A549 (cell line): Measurements from ENCODE around the gene SEMA4B. TPM values are rescaled to one million over a fixed set of nuclear protein-coding genes. Genes with fewer than 3 reads are reported as not detected.
A peak's percentile ranks its signal among the peaks of the same experiment; 100 is the strongest.

Experiments
- ATAC-seq, 2 experiments: fragments of 200-7000 bp in 1 of 2; fragments of >200 bp in 1 of 2; cut with Nextera tagmentation in 1 of 2; cut with Tn5 transposase in 1 of 2; 3 replicates each; pipeline versions ENCODE4 v1.8.0 to v1.9.1; 2018 to 2020; ENCODE audit warnings: mild to moderate bottlenecking in 1 of 2, moderate library complexity in 1 of 2
- CTCF ChIA-PET: fragments of 300-600 bp; sonication (Branson Sonifier 250); formaldehyde crosslinking; extraction: SDS; loops from one replicate; lab custom pipeline; 2021; ENCODE audit warnings: antibody characterized with exemption, inconsistent platforms; lab: Yijun Ruan, JAX
- POLR2A ChIA-PET: fragments of 350-600 bp; formaldehyde crosslinking; extraction: SDS; loops from one replicate; lab custom pipeline; 2021; ENCODE audit warnings: antibody characterized with exemption, inconsistent platforms; lab: Yijun Ruan, JAX
- DNase-seq, 2 experiments: peaks; one replicate each; pipeline versions ENCODE4 v3.0.0 to v3.0.0-alpha.2; 2011 to 2016; ENCODE audit warnings: low read depth in 1 of 2, low spot score in 1 of 2
- FAIRE-seq: peaks from 2 replicates; lab custom pipeline; 2011; peaks lifted over from hg19 to GRCh38; lab: Jason Lieb, UNC
- H3K27ac ChIP-seq, 2 experiments: fragments of >200 bp; sonication (Bioruptor Twin); formaldehyde crosslinking; 3 replicates each; pipeline ENCODE4 v1.5.1; 2016 to 2017
- H3K4me1 ChIP-seq: fragments of >200 bp; sonication (Bioruptor Twin); formaldehyde crosslinking; 3 replicates; pipeline ENCODE4 v1.6.1; 2016
- H3K4me2 ChIP-seq: fragments of >200 bp; sonication (Bioruptor Twin); formaldehyde crosslinking; 3 replicates; pipeline ENCODE4 v1.6.1; 2016
- H3K4me3 ChIP-seq: fragments of >200 bp; sonication (Bioruptor Twin); formaldehyde crosslinking; 3 replicates; pipeline ENCODE4 v1.5.1; 2016
- H3K9me3 ChIP-seq: fragments of >200 bp; sonication (Bioruptor Twin); formaldehyde crosslinking; 3 replicates; pipeline ENCODE4 v1.6.1; 2016
- BHLHE40 ChIP-seq: IDR thresholded peaks from 2 replicates; pipeline ENCODE4 v1.6.1; 2012; ENCODE audit warnings: low read depth, low read length, inconsistent platforms
- CEBPB ChIP-seq, 2 experiments: fragments of >200 bp in 1 of 2; sonication (Bioruptor Twin) in 1 of 2; formaldehyde crosslinking in 1 of 2; IDR thresholded peaks; 2 replicates each; pipeline ENCODE4 v1.6.1; 2012 to 2016
- EP300 ChIP-seq, 2 experiments: fragments of >200 bp; sonication (Bioruptor Twin); formaldehyde crosslinking; IDR thresholded peaks; 2 replicates in 1 of 2; 3 replicates in 1 of 2; pipeline ENCODE4 v1.6.1; 2016 to 2017
- FOSB ChIP-seq: fragments of 250-450 bp; sonication (Bioruptor Pico); IDR thresholded peaks from 2 replicates; pipeline ENCODE4 v1.5.0; 2020; ENCODE audit warnings: mild to moderate bottlenecking, moderate library complexity
- GATA3 ChIP-seq: IDR thresholded peaks from 2 replicates; pipeline ENCODE4 v1.6.1; 2012; ENCODE audit warnings: borderline replicate concordance
- HDAC2 ChIP-seq: fragments of 200-600 bp; sonication (generic); IDR thresholded peaks from 2 replicates; pipeline ENCODE4 v1.6.1; 2016
- HOXB13 ChIP-seq: fragments of 250-450 bp; sonication (Bioruptor Pico); IDR thresholded peaks from 2 replicates; pipeline ENCODE4 v1.5.0; 2020; ENCODE audit warnings: low read depth, mild to moderate bottlenecking, moderate library complexity
- KDM5A ChIP-seq: fragments of 200-600 bp; sonication (generic); IDR thresholded peaks from 2 replicates; pipeline ENCODE4 v1.6.1; 2016; ENCODE audit warnings: antibody characterized with exemption, mild to moderate bottlenecking
- MAZ ChIP-seq: fragments of 150-350 bp; IDR thresholded peaks from 2 replicates; pipeline ENCODE4 v1.6.1; 2014; ENCODE audit warnings: antibody characterized with exemption, low read depth, low read length, borderline replicate concordance
- MYC ChIP-seq: IDR thresholded peaks from 2 replicates; pipeline ENCODE4 v1.6.1; 2012; ENCODE audit warnings: mild to moderate bottlenecking, inconsistent platforms, low read length, improper control_type of control experiment, borderline replicate concordance
- NFE2L2 ChIP-seq: fragments of 150-350 bp; conservative IDR thresholded peaks from 2 replicates; pipeline ENCODE4 v1.6.1; 2014; ENCODE audit warnings: low read length
- NPAS2 ChIP-seq: fragments of 250-450 bp; sonication (Bioruptor Pico); IDR thresholded peaks from 2 replicates; pipeline ENCODE4 v1.8.0; 2022; ENCODE audit warnings: mild to moderate bottlenecking, moderate library complexity, borderline replicate concordance
- NR3C1 ChIP-seq: fragments of >200 bp; sonication (Bioruptor Twin); formaldehyde crosslinking; IDR thresholded peaks from 3 replicates; pipeline ENCODE4 v1.6.1; 2017
- PHF8 ChIP-seq: fragments of 200-600 bp; sonication (generic); IDR thresholded peaks from 2 replicates; pipeline ENCODE4 v1.6.1; 2016; ENCODE audit warnings: low read depth, mild to moderate bottlenecking, antibody characterized with exemption, moderate library complexity, borderline replicate concordance
- POLR2A ChIP-seq: IDR thresholded peaks from 2 replicates; pipeline ENCODE4 v1.6.1; 2012; ENCODE audit warnings: mild to moderate bottlenecking, low read length
- POLR2AphosphoS2 ChIP-seq: conservative IDR thresholded peaks from 2 replicates; pipeline ENCODE4 v1.6.1; 2012; ENCODE audit warnings: low read length, improper control_type of control experiment, inconsistent platforms
- RAD21 ChIP-seq, 2 experiments: fragments of >200 bp in 1 of 2; sonication (Bioruptor Twin) in 1 of 2; formaldehyde crosslinking in 1 of 2; IDR thresholded peaks in 1 of 2; conservative IDR thresholded peaks in 1 of 2; 2 replicates in 1 of 2; 3 replicates in 1 of 2; pipeline ENCODE4 v1.6.1; 2012 to 2018; ENCODE audit warnings: inconsistent platforms in 1 of 2
- RCOR1 ChIP-seq: fragments of 150-350 bp; IDR thresholded peaks from 2 replicates; pipeline ENCODE4 v1.6.1; 2014; ENCODE audit warnings: antibody characterized with exemption, low read length, low read depth
- RFX5 ChIP-seq: fragments of 450-650 bp; IDR thresholded peaks from 2 replicates; pipeline ENCODE4 v1.7.1; 2014; ENCODE audit warnings: antibody characterized with exemption, mild to moderate bottlenecking, moderate library complexity
- SMC3 ChIP-seq: fragments of >200 bp; sonication (Bioruptor Twin); formaldehyde crosslinking; IDR thresholded peaks from 3 replicates; pipeline ENCODE4 v1.6.1; 2018; ENCODE audit warnings: inconsistent platforms
- TFCP2L1 ChIP-seq: fragments of 250-450 bp; sonication (Bioruptor Pico); IDR thresholded peaks from 2 replicates; pipeline ENCODE4 v1.5.0; 2021; ENCODE audit warnings: mild to moderate bottlenecking
- ZFP36 ChIP-seq: fragments of 450-650 bp; IDR thresholded peaks from 2 replicates; pipeline ENCODE4 v1.6.1; 2014; ENCODE audit warnings: borderline replicate concordance; ENCODE audit not compliant: partially characterized antibody
- ZNF302 ChIP-seq: fragments of 250-450 bp; sonication (Bioruptor Pico); IDR thresholded peaks from 2 replicates; pipeline ENCODE4 v1.9.0; 2021; ENCODE audit warnings: inconsistent platforms, mild to moderate bottlenecking, moderate library complexity
- WGBS: methylation state at CpG from one replicate; pipeline ENCODE4 v1.1.6; 2017; ENCODE audit errors: missing lambda C conversion rate; 5-methylcytosine and 5-hydroxymethylcytosine counted together
- polyA plus RNA-seq, 4 experiments: library from polyadenylated mRNA; depleted of rRNA in 3 of 4; stranded (reverse); fragments of >200 nt; fragmentation: RNase III in 1 of 4; extraction: RNeasy Plus Mini Kit Qiagen cat#74134 plus additional on column Dnase treatment in 1 of 4; gene quantifications; 2 replicates in 3 of 4; 3 replicates in 1 of 4; pipeline ENCODE4 v1.2.3, GENCODE V29; 2011 to 2017
- TF ChIP-seq, protein P1 (sequence below): fragments of 250-450 bp; sonication (Bioruptor Pico); IDR thresholded peaks from 2 replicates; pipeline ENCODE4 v1.5.0; 2021; ENCODE audit warnings: mild to moderate bottlenecking, moderate library complexity, borderline replicate concordance
- TF ChIP-seq, protein P2 (sequence below): IDR thresholded peaks from 2 replicates; pipeline ENCODE4 v1.6.1; 2012; ENCODE audit warnings: low read depth, borderline replicate concordance
- TF ChIP-seq, protein P3 (sequence below): IDR thresholded peaks from 2 replicates; pipeline ENCODE4 v1.6.1; 2012
- TF ChIP-seq, protein P4 (sequence below): IDR thresholded peaks from 2 replicates; pipeline ENCODE4 v1.6.1; 2012
- TF ChIP-seq, protein P5 (sequence below): fragments of 200-600 bp; sonication (generic); IDR thresholded peaks from 2 replicates; pipeline ENCODE4 v1.6.1; 2016; ENCODE audit warnings: antibody characterized with exemption, mild to moderate bottlenecking, moderate library complexity

The SEMA4B gene
- polyA plus RNA-seq, 2 of the 4 experiments (the other 2 are of a cell fraction) = 45.3 to 47.1 TPM

DNA sequence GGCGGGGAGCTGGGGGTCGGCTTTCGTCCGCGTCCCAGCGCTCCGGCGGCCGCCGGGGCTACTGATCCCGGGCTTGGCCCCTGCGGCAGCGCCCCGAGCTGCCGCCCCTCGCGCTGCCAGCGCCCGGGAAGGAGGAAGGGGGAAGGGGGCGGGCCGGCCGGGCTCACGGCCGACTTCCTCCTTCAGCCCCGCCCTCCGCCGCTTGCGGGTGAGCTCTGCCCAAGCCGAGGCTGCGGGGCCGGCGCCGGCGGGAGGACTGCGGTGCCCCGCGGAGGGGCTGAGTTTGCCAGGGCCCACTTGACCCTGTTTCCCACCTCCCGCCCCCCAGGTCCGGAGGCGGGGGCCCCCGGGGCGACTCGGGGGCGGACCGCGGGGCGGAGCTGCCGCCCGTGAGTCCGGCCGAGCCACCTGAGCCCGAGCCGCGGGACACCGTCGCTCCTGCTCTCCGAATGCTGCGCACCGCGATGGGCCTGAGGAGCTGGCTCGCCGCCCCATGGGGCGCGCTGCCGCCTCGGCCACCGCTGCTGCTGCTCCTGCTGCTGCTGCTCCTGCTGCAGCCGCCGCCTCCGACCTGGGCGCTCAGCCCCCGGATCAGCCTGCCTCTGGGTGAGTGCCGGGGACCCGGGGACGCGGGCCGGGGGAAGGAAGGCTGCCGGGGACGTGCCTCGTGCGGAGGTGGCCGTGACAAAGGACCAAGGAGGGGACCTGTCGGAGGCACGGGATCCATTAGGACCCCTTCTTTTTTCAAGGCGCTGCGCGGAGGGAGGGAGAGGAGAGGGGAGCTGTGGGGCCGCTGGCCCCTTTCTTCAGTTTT, at the start of gene SEMA4B (continued):
- TF ChIP-seq NFE2L2 (no peak), BHLHE40 (no peak), KDM5A (no peak), POLR2AphosphoS2 (no peak), NPAS2 (no peak), SMC3 (peak; percentile 2; the same call in 2 of the 3 replicates), POLR2A (peak; percentile 73), RCOR1 (no peak), RAD21 (conservative IDR thresholded peaks at IDR 0.05 in 1 of 2, IDR thresholded peaks at IDR 0.05 in 1 of 2) (no peak; a peak in 2 of 5 replicates), PHF8 (peak; percentile 16; the same call in 1 of the 2 replicates)
- TF ChIP-seq, protein P1, sequence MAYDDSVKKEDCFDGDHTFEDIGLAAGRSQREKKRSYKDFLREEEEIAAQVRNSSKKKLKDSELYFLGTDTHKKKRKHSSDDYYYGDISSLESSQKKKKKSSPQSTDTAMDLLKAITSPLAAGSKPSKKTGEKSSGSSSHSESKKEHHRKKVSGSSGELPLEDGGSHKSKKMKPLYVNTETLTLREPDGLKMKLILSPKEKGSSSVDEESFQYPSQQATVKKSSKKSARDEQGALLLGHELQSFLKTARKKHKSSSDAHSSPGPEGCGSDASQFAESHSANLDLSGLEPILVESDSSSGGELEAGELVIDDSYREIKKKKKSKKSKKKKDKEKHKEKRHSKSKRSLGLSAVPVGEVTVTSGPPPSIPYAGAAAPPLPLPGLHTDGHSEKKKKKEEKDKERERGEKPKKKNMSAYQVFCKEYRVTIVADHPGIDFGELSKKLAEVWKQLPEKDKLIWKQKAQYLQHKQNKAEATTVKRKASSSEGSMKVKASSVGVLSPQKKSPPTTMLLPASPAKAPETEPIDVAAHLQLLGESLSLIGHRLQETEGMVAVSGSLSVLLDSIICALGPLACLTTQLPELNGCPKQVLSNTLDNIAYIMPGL (CRISPR knock-in tag) = no peak
- TF ChIP-seq, protein P2, sequence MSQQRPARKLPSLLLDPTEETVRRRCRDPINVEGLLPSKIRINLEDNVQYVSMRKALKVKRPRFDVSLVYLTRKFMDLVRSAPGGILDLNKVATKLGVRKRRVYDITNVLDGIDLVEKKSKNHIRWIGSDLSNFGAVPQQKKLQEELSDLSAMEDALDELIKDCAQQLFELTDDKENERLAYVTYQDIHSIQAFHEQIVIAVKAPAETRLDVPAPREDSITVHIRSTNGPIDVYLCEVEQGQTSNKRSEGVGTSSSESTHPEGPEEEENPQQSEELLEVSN = 0 out of 2 replicates have a peak, but pooled peaks have one; percentile 14

DNA sequence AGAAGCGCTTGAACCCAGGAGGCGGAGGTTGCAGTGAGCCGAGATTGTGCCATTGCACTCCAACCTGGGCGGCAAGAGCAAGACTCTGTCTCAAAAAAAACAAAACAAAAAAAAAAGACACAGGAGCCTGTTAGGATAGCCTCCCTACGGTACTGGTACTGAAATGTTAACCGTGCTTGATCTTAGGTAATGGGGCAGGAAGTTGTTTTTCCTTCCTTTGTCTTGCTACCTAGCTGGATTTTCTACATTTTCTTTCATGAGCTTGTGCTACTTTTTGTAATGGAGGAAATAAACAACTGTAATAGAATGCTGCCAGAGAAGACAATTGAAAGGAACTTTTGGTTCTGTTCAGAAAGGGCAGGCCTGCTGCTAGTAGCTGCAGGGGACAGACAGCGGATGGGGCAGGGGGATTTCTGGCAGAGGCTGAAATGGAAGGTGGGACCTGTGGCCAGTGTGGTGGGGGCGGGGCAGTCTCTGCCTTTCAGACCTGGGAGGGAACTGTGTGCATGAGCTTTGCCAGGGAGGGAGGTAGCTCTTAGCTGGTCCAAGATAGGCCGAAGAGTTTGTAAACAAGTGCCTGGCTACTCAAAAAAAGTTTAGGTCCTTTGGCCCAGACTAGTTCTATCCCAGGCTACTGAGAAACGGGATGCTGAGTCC, 49.0 kb upstream of the SEMA4B start:
- CTCF ChIA-PET = interaction anchor here (0.7 to 17.4 kb wide), 11 partner anchors 9 to 264 kb away, joined by 3 to 732 read pairs (median 4); partner anchors contain the start of genes CIB1, GDPGP1, IDH2 and SEMA4B
- FAIRE-seq = no peak
- POLR2A ChIA-PET = no interaction called here

More for the DNA sequence above, 49.0 kb upstream of the SEMA4B start:
- H3K27ac ChIP-seq = peak overlapping the region in 1 of 2 experiments; percentile 63; a peak in 4 of 6 replicates
- no peak for ATAC-seq
- no peak for TF ChIP-seq RFX5
- TF ChIP-seq CEBPB (IDR thresholded peaks at IDR 0.05) = no peak
- no peak for TF ChIP-seq TFCP2L1 (CRISPR knock-in tag)
- no peak for TF ChIP-seq ZNF302 (CRISPR knock-in tag)
- TF ChIP-seq, protein P3, sequence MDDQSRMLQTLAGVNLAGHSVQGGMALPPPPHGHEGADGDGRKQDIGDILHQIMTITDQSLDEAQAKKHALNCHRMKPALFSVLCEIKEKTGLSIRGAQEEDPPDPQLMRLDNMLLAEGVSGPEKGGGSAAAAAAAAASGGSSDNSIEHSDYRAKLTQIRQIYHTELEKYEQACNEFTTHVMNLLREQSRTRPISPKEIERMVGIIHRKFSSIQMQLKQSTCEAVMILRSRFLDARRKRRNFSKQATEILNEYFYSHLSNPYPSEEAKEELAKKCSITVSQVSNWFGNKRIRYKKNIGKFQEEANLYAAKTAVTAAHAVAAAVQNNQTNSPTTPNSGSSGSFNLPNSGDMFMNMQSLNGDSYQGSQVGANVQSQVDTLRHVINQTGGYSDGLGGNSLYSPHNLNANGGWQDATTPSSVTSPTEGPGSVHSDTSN = no peak
- TF ChIP-seq ZFP36 = no peak
- no peak for TF ChIP-seq GATA3
- no peak for TF ChIP-seq RCOR1
- no peak for TF ChIP-seq MYC
- TF ChIP-seq, protein P2 = no peak
- TF ChIP-seq, protein P4, sequence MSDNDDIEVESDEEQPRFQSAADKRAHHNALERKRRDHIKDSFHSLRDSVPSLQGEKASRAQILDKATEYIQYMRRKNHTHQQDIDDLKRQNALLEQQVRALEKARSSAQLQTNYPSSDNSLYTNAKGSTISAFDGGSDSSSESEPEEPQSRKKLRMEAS = no peak
- no peak for TF ChIP-seq NR3C1
- TF ChIP-seq, protein P5, sequence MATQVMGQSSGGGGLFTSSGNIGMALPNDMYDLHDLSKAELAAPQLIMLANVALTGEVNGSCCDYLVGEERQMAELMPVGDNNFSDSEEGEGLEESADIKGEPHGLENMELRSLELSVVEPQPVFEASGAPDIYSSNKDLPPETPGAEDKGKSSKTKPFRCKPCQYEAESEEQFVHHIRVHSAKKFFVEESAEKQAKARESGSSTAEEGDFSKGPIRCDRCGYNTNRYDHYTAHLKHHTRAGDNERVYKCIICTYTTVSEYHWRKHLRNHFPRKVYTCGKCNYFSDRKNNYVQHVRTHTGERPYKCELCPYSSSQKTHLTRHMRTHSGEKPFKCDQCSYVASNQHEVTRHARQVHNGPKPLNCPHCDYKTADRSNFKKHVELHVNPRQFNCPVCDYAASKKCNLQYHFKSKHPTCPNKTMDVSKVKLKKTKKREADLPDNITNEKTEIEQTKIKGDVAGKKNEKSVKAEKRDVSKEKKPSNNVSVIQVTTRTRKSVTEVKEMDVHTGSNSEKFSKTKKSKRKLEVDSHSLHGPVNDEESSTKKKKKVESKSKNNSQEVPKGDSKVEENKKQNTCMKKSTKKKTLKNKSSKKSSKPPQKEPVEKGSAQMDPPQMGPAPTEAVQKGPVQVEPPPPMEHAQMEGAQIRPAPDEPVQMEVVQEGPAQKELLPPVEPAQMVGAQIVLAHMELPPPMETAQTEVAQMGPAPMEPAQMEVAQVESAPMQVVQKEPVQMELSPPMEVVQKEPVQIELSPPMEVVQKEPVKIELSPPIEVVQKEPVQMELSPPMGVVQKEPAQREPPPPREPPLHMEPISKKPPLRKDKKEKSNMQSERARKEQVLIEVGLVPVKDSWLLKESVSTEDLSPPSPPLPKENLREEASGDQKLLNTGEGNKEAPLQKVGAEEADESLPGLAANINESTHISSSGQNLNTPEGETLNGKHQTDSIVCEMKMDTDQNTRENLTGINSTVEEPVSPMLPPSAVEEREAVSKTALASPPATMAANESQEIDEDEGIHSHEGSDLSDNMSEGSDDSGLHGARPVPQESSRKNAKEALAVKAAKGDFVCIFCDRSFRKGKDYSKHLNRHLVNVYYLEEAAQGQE = no peak
- no peak for TF ChIP-seq MAZ
- no peak for TF ChIP-seq HDAC2
- TF ChIP-seq HOXB13 (CRISPR knock-in tag) = no peak
- TF ChIP-seq EP300 (IDR thresholded peaks at IDR 0.05) = no peak
- no peak for TF ChIP-seq FOSB (CRISPR knock-in tag)
- H3K4me2 ChIP-seq = no peak overlapping the region
- DNase-seq = no peak
- H3K4me1 ChIP-seq = peaks cover 51% of the 10 kb centered on the region
- no peak overlapping the region for H3K4me3 ChIP-seq
- no peaks in the 10 kb centered on the region for H3K9me3 ChIP-seq
- 90% methylated on average over 10 of the region's 10 CpGs for WGBS
